ENCODE measurements around the gene MRPL44. TPM values are rescaled to one million over a fixed set of nuclear protein-coding genes. Genes with fewer than 3 reads are reported as not detected.
"Not testable (repeated sequence)": the region's sequence is repeated elsewhere in the genome, so short reads cannot be mapped to it uniquely, and the experiment has no call there.

The MRPL44 gene
- polyA plus RNA-seq, 6 donors from 2014 or later: 34.4 to 52.3 (median 38.6) TPM

GRCh38 chr2:223989206-223989855 lies 32.1 kb downstream of the MRPL44 start:
- ATAC-seq (ENCODE audit: low read depth in 2 of 2) (no peak), DNase-seq (no peak)
- H3K36me3 Mint-ChIP-seq: peaks cover 0 to 6% of the 10 kb centered on the region in 2 donors
- H3K9me3 Mint-ChIP-seq: no peaks in the 10 kb centered on the region
- H3K27me3 Mint-ChIP-seq: peaks cover 0 to 7% (median 0%) of the 10 kb centered on the region in 3 donors
- no peak overlapping the region for H3K4me3 Mint-ChIP-seq
- H3K4me1 Mint-ChIP-seq: peaks cover 0 to 6% (median 0%) of the 10 kb centered on the region in 3 donors
- peak overlapping the region in 1 of 6 donors; percentile 66 for H3K27ac Mint-ChIP-seq

GRCh38 chr2:223989856-223990232 lies 32.6 kb downstream of the MRPL44 start:
- no peak for DNase-seq
- no peak for ATAC-seq (ENCODE audit: low read depth in 2 of 2)
- H3K27ac Mint-ChIP-seq: no peak overlapping the region
- peaks cover 0 to 7% (median 0%) of the 10 kb centered on the region in 3 donors for H3K27me3 Mint-ChIP-seq
- peaks cover 0 to 6% (median 0%) of the 10 kb centered on the region in 3 donors for H3K4me1 Mint-ChIP-seq
- H3K36me3 Mint-ChIP-seq: peaks cover 0 to under 1% of the 10 kb centered on the region in 2 donors
- H3K9me3 Mint-ChIP-seq: no peaks in the 10 kb centered on the region
- no peak overlapping the region for H3K4me3 Mint-ChIP-seq

- Mint-ChIP-seq H3K9me3 (no peaks in the 10 kb centered on the region), H3K36me3 (no peaks in the 10 kb centered on the region), H3K4me1 (peaks cover 0 to 6% (median 0%) of the 10 kb centered on the region in 3 donors), H3K4me3 (no peak overlapping the region), H3K27me3 (peaks cover 0 to 7% (median 0%) of the 10 kb centered on the region in 3 donors), H3K27ac (peak overlapping the region in 2 of 6 donors; percentile 31 to 34)
- DNase-seq: no peak
- ATAC-seq (ENCODE audit: low read depth in 2 of 2): no peak
Observed at GRCh38 chr2:223991611-223992010, 34.3 kb downstream of the MRPL44 start.

GRCh38 chr2:223993634-223994232 lies 36.5 kb downstream of the MRPL44 start:
- Mint-ChIP-seq H3K4me3 (no peak overlapping the region), H3K36me3 (no peaks in the 10 kb centered on the region), H3K27ac (peak overlapping the region in 1 of 6 donors; percentile 33), H3K4me1 (peaks cover 0 to 6% (median 0%) of the 10 kb centered on the region in 3 donors), H3K27me3 (peaks cover 0 to 7% (median 0%) of the 10 kb centered on the region in 3 donors), H3K9me3 (no peaks in the 10 kb centered on the region)
- DNase-seq: peak; percentile 45
- ATAC-seq (ENCODE audit: low read depth in 2 of 2): peak; percentile 50 to 63

GRCh38 chr2:223994562-223995162 lies 37.4 kb downstream of the MRPL44 start:
- Mint-ChIP-seq H3K4me3 (no peak overlapping the region), H3K27ac (no peak overlapping the region), H3K9me3 (no peaks in the 10 kb centered on the region), H3K27me3 (peaks cover 0 to 3% (median 0%) of the 10 kb centered on the region in 3 donors), H3K4me1 (peaks cover 0 to 6% (median 0%) of the 10 kb centered on the region in 3 donors), H3K36me3 (no peaks in the 10 kb centered on the region)
- ATAC-seq (ENCODE audit: low read depth in 2 of 2): no peak
- no peak for DNase-seq

- Mint-ChIP-seq H3K4me3 (no peak overlapping the region), H3K27me3 (no peaks in the 10 kb centered on the region), H3K4me1 (peaks cover 0 to 6% (median 0%) of the 10 kb centered on the region in 3 donors), H3K9me3 (no peaks in the 10 kb centered on the region), H3K27ac (no peak overlapping the region), H3K36me3 (no peaks in the 10 kb centered on the region)
- DNase-seq: no peak
- no peak for ATAC-seq (ENCODE audit: low read depth in 2 of 2)
Observed at GRCh38 chr2:223995569-223995968, 38.3 kb downstream of the MRPL44 start.

- H3K27ac Mint-ChIP-seq: no peak overlapping the region
- no peaks in the 10 kb centered on the region for H3K27me3 Mint-ChIP-seq
- peaks cover 0 to 6% (median 0%) of the 10 kb centered on the region in 3 donors for H3K4me1 Mint-ChIP-seq
- H3K4me3 Mint-ChIP-seq: no peak overlapping the region
- ATAC-seq (ENCODE audit: low read depth in 2 of 2) (no peak), DNase-seq (no peak)
- no peaks in the 10 kb centered on the region for H3K9me3 Mint-ChIP-seq
- no peaks in the 10 kb centered on the region for H3K36me3 Mint-ChIP-seq
Observed at GRCh38 chr2:223996391-223996790, 39.1 kb downstream of the MRPL44 start.

GRCh38 chr2:223997938-223998337 lies 40.7 kb downstream of the MRPL44 start:
- Mint-ChIP-seq H3K4me3 (no peak overlapping the region), H3K36me3 (no peaks in the 10 kb centered on the region), H3K27me3 (no peaks in the 10 kb centered on the region), H3K4me1 (peaks cover 0 to 6% (median 0%) of the 10 kb centered on the region in 3 donors), H3K9me3 (no peaks in the 10 kb centered on the region), H3K27ac (no peak overlapping the region)
- ATAC-seq (ENCODE audit: low read depth in 2 of 2) (no peak), DNase-seq (no peak)

- peaks cover 0 to 4% (median 0%) of the 10 kb centered on the region in 3 donors for H3K4me1 Mint-ChIP-seq
- no peaks in the 10 kb centered on the region for H3K9me3 Mint-ChIP-seq
Observed at GRCh38 chr2:223998948-223999347, 41.7 kb downstream of the MRPL44 start.

GRCh38 chr2:223999862-224000261 lies 42.6 kb downstream of the MRPL44 start:
- H3K4me1 Mint-ChIP-seq: no peaks in the 10 kb centered on the region
- ATAC-seq (ENCODE audit: low read depth in 2 of 2) (no peak), DNase-seq (no peak)
- no peak overlapping the region for H3K27ac Mint-ChIP-seq
- H3K27me3 Mint-ChIP-seq: no peaks in the 10 kb centered on the region
- no peaks in the 10 kb centered on the region for H3K36me3 Mint-ChIP-seq
- no peaks in the 10 kb centered on the region for H3K9me3 Mint-ChIP-seq
- no peak overlapping the region for H3K4me3 Mint-ChIP-seq

More at GRCh38 chr2:223998948-223999347, 41.7 kb downstream of the MRPL44 start:
- DNase-seq (no peak), ATAC-seq (ENCODE audit: low read depth in 2 of 2) (no peak)
- Mint-ChIP-seq H3K4me3 (no peak overlapping the region), H3K27me3 (no peaks in the 10 kb centered on the region), H3K27ac (no peak overlapping the region), H3K36me3 (no peaks in the 10 kb centered on the region)

- not testable (repeated sequence) for H3K9me3 Mint-ChIP-seq; DNase-seq; H3K4me3 Mint-ChIP-seq; H3K27me3 Mint-ChIP-seq; ATAC-seq (ENCODE audit: low read depth in 2 of 2); H3K27ac Mint-ChIP-seq; H3K36me3 Mint-ChIP-seq; H3K4me1 Mint-ChIP-seq
Observed at GRCh38 chr2:224000662-224001061, 43.4 kb downstream of the MRPL44 start.

GRCh38 chr2:224004105-224004695 lies 46.9 kb downstream of the MRPL44 start:
- Mint-ChIP-seq H3K4me1 (no peaks in the 10 kb centered on the region), H3K27ac (no peak overlapping the region), H3K36me3 (no peaks in the 10 kb centered on the region), H3K4me3 (no peak overlapping the region), H3K27me3 (no peaks in the 10 kb centered on the region), H3K9me3 (no peaks in the 10 kb centered on the region)
- DNase-seq: no peak
- no peak for ATAC-seq (ENCODE audit: low read depth in 2 of 2)

- no peaks in the 10 kb centered on the region for H3K9me3 Mint-ChIP-seq
- H3K27me3 Mint-ChIP-seq: peaks cover 0 to 4% (median 0%) of the 10 kb centered on the region in 3 donors
- H3K27ac Mint-ChIP-seq: no peak overlapping the region
- H3K36me3 Mint-ChIP-seq: no peaks in the 10 kb centered on the region
- DNase-seq (no peak), ATAC-seq (ENCODE audit: low read depth in 2 of 2) (no peak)
- no peaks in the 10 kb centered on the region for H3K4me1 Mint-ChIP-seq
- H3K4me3 Mint-ChIP-seq: no peak overlapping the region
Observed at GRCh38 chr2:224008702-224009261, 51.5 kb downstream of the MRPL44 start.
